Raji (cell line): ENCODE results near the gene FITM1.

Experiments used
- POLR2A ChIP-seq: IDR thresholded peaks from 2 replicates; pipeline ENCODE4 v1.6.1; 2011; ENCODE audit warnings: low read depth, low read length, control low read depth; ENCODE audit not compliant: insufficient read depth

The FITM1 gene

GRCh38 chr14:24094841-24095270 lies 35.6 kb upstream of the FITM1 start:
- no peak for TF ChIP-seq POLR2A

- TF ChIP-seq POLR2A: peak; percentile 90
Observed at GRCh38 chr14:24095271-24096068, 35.0 kb upstream of the FITM1 start.

- peak; percentile 44; the same call in 1 of the 2 replicates for TF ChIP-seq POLR2A
Observed at GRCh38 chr14:24096545-24097181, 33.8 kb upstream of the FITM1 start.

GRCh38 chr14:24098229-24098926 lies 32.1 kb upstream of the FITM1 start:
- no peak for TF ChIP-seq POLR2A

GRCh38 chr14:24098927-24099813 lies 31.3 kb upstream of the FITM1 start:
- TF ChIP-seq POLR2A: no peak

- TF ChIP-seq POLR2A: no peak
Observed at GRCh38 chr14:24100197-24100981, 30.1 kb upstream of the FITM1 start.

GRCh38 chr14:24100982-24101494 lies 29.4 kb upstream of the FITM1 start:
- TF ChIP-seq POLR2A: no peak

GRCh38 chr14:24102357-24103048 lies 28.0 kb upstream of the FITM1 start:
- no peak for TF ChIP-seq POLR2A

GRCh38 chr14:24103451-24103850 lies 27.0 kb upstream of the FITM1 start:
- no peak for TF ChIP-seq POLR2A

GRCh38 chr14:24106672-24107271 lies 23.7 kb upstream of the FITM1 start:
- no peak for TF ChIP-seq POLR2A

GRCh38 chr14:24108336-24108874 lies 22.1 kb upstream of the FITM1 start:
- TF ChIP-seq POLR2A: no peak

- TF ChIP-seq POLR2A: no peak
Observed at GRCh38 chr14:24110060-24110459, 20.4 kb upstream of the FITM1 start.

GRCh38 chr14:24110523-24110922 lies 19.9 kb upstream of the FITM1 start:
- no peak for TF ChIP-seq POLR2A
